HG03469 (cell line): ENCODE data around the gene RASA3.
"Not testable (repeated sequence)": the region's sequence is repeated elsewhere in the genome, so short reads cannot be mapped to it uniquely, and the experiment has no call there.

Source experiments
- ATAC-seq: cut with Tn5 transposase; IDR thresholded peaks from one replicate; pipeline ENCODE4 v1.9.1; 2021; ENCODE audit warnings: mild to moderate bottlenecking, moderate library complexity, moderate number of reproducible peaks; ENCODE audit not compliant: unreplicated experiment

Gene RASA3

GRCh38 chr13:114025714-114026431 is 106.5 kb downstream of the RASA3 start:
- no peak for ATAC-seq

GRCh38 chr13:114025405-114025713 is 107.1 kb downstream of the RASA3 start:
- ATAC-seq, result no peak

- no peak for ATAC-seq
These were observed 107.6 kb downstream of the RASA3 start for GRCh38 chr13:114024603-114025404.

- no peak for ATAC-seq
These were observed 108.5 kb downstream of the RASA3 start for GRCh38 chr13:114023716-114024602.

- ATAC-seq, result no peak
These were observed 109.5 kb downstream of the RASA3 start for GRCh38 chr13:114022876-114023275.

- no peak for ATAC-seq
These were observed 110.1 kb downstream of the RASA3 start for GRCh38 chr13:114022309-114022669.

GRCh38 chr13:114021464-114022308 is 110.7 kb downstream of the RASA3 start:
- no peak for ATAC-seq

GRCh38 chr13:114020750-114021463 is 111.5 kb downstream of the RASA3 start:
- no peak for ATAC-seq

GRCh38 chr13:114020134-114020533 is 112.3 kb downstream of the RASA3 start:
- ATAC-seq, result not testable (repeated sequence)

- ATAC-seq, result no peak
These were observed 113.1 kb downstream of the RASA3 start for GRCh38 chr13:114019367-114019766.

GRCh38 chr13:114018461-114019055 is 113.9 kb downstream of the RASA3 start:
- ATAC-seq, result no peak

- ATAC-seq, result no peak
These were observed 114.5 kb downstream of the RASA3 start for GRCh38 chr13:114017966-114018365.

- no peak for ATAC-seq
These were observed 115.3 kb downstream of the RASA3 start for GRCh38 chr13:114017028-114017630.

GRCh38 chr13:114016321-114017027 is 115.9 kb downstream of the RASA3 start:
- no peak for ATAC-seq

GRCh38 chr13:114015969-114016295 is 116.5 kb downstream of the RASA3 start:
- ATAC-seq, result no peak

- ATAC-seq, result no peak
These were observed 117.1 kb downstream of the RASA3 start for GRCh38 chr13:114015111-114015968.

- ATAC-seq, result no peak
These were observed 118.3 kb downstream of the RASA3 start for GRCh38 chr13:114013952-114014629.
